Tibial artery (tissue), 4 donors: ENCODE measurements around the gene SGIP1.
"Not testable (repeated sequence)": the region's sequence is repeated elsewhere in the genome, so short reads cannot be mapped to it uniquely, and the experiment has no call there.

ENCODE experiments used
- DNase-seq, 2 donors: peaks; one replicate each; pipeline ENCODE4 v3.0.0-alpha.2; 2019
- H3K27ac ChIP-seq, 2 donors: fragments of 200-600 bp; sonication (generic) in 1 of 2; 1 replicate in 1 of 2; 2 replicates in 1 of 2; pipeline ENCODE4 v1.5.1; 2018 to 2019; ENCODE audit warnings: mild to moderate bottlenecking in 1 of 2
- H3K27me3 ChIP-seq, 2 donors: fragments of 200-600 bp; sonication (generic) in 1 of 2; one replicate each; pipeline versions ENCODE4 v1.5.1 to v1.6.0; 2016 to 2019
- H3K36me3 ChIP-seq, 3 donors: fragments of 200-600 bp; sonication (generic) in 2 of 3; one replicate each; pipeline ENCODE4 v1.5.1; 2016 to 2019; ENCODE audit warnings: mild to moderate bottlenecking in 2 of 3
- H3K4me1 ChIP-seq, 4 donors: fragments of 200-600 bp; sonication (generic) in 2 of 4; 1 replicate in 3 of 4; 2 replicates in 1 of 4; pipeline ENCODE4 v1.5.1; 2016 to 2019
- H3K4me3 ChIP-seq, 2 donors: fragments of 200-600 bp; sonication (generic) in 1 of 2; 1 replicate in 1 of 2; 2 replicates in 1 of 2; pipeline ENCODE4 v1.5.1; 2018 to 2019; ENCODE audit warnings: mild to moderate bottlenecking in 2 of 2
- H3K9me3 ChIP-seq, 3 donors: fragments of 200-600 bp; sonication (generic) in 1 of 3; one replicate each; pipeline ENCODE4 v1.5.1; 2016 to 2019
- intact Hi-C: fragments of 100-400 bp; cut with DNase I; formaldehyde crosslinking; loops from one replicate; pipeline ENCODE4 v1.15.0; 2023; ENCODE audit warnings: low total_unique reads
- TF ChIP-seq, protein P1 (sequence below), 2 experiments: fragments of 200-600 bp in 1 of 2; fragments of 450-650 bp in 1 of 2; IDR thresholded peaks; one replicate each; pipeline ENCODE4 v1.5.1; 2017 to 2019; ENCODE audit warnings: antibody characterized with exemption in 2 of 2, mild to moderate bottlenecking in 1 of 2, moderate library complexity in 1 of 2

The SGIP1 gene

DNA sequence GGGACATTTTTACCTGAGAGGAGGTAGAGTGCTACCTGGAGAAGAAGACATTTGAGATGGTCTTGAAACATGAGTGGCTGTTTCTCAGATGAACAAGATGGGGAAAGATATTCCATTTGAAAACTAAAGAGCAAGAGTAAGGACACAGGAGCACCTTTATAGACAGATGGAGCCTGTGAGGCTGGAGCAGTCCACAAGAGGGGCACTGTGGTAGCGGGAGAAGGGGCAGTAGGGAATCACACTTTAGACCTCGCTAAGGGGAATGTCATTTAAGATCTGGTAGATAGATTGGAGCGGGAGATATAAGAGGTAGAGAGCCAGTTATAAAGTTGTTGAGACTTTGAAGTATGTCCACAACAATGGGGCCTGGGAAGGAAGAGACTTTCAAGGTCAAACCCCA, 241.7 kb downstream of the SGIP1 start:
- Histone ChIP-seq H3K36me3 (no peaks in the 10 kb centered on the region), H3K27ac (no peak overlapping the region), H3K4me3 (no peak overlapping the region), H3K4me1 (no peaks in the 10 kb centered on the region), H3K27me3 (no peaks in the 10 kb centered on the region), H3K9me3 (peaks cover 0 to 6% (median 0%) of the 10 kb centered on the region in 3 donors)
- no peak for DNase-seq
- TF ChIP-seq, protein P1, sequence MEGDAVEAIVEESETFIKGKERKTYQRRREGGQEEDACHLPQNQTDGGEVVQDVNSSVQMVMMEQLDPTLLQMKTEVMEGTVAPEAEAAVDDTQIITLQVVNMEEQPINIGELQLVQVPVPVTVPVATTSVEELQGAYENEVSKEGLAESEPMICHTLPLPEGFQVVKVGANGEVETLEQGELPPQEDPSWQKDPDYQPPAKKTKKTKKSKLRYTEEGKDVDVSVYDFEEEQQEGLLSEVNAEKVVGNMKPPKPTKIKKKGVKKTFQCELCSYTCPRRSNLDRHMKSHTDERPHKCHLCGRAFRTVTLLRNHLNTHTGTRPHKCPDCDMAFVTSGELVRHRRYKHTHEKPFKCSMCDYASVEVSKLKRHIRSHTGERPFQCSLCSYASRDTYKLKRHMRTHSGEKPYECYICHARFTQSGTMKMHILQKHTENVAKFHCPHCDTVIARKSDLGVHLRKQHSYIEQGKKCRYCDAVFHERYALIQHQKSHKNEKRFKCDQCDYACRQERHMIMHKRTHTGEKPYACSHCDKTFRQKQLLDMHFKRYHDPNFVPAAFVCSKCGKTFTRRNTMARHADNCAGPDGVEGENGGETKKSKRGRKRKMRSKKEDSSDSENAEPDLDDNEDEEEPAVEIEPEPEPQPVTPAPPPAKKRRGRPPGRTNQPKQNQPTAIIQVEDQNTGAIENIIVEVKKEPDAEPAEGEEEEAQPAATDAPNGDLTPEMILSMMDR (IDR thresholded peaks at IDR 0.05): no peak
- intact Hi-C loops: no loop called here

DNA sequence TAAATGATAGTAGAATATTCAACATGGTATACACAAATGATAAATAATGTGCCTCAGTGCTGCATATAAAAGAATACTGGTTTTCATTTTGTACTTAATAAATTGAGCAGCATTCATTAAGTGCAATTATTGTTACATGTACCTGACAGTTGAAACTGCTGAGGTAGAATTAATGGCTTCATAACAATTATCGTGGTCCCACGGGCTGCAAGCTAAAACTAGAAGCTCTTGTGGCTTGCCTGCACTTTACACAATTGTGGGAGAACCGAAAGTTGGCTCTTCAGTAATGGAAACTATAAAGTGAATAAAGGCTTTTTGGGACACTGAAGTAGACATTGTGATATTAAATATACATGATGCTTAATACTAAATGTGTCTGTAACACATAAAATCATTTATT, 243.9 kb downstream of the SGIP1 start:
- H3K9me3 ChIP-seq: peaks cover 0 to 6% (median 0%) of the 10 kb centered on the region in 3 donors
- intact Hi-C loops: no loop called here
- H3K36me3 ChIP-seq: no peaks in the 10 kb centered on the region
- DNase-seq: no peak
- no peaks in the 10 kb centered on the region for H3K27me3 ChIP-seq
- H3K4me3 ChIP-seq: no peak overlapping the region
- H3K4me1 ChIP-seq: no peaks in the 10 kb centered on the region
- no peak overlapping the region for H3K27ac ChIP-seq
- TF ChIP-seq, protein P1 (IDR thresholded peaks at IDR 0.05): no peak

GRCh38 chr1:66778266-66778665, 244.3 kb downstream of the SGIP1 start:
- intact Hi-C loops: no loop called here
- H3K27me3 ChIP-seq: no peaks in the 10 kb centered on the region
- no peak overlapping the region for H3K27ac ChIP-seq
- DNase-seq: no peak
- no peaks in the 10 kb centered on the region for H3K4me1 ChIP-seq
- H3K9me3 ChIP-seq: peaks cover 0 to 6% (median 0%) of the 10 kb centered on the region in 3 donors
- no peak overlapping the region for H3K4me3 ChIP-seq
- TF ChIP-seq, protein P1 (IDR thresholded peaks at IDR 0.05): no peak
- no peaks in the 10 kb centered on the region for H3K36me3 ChIP-seq

DNA sequence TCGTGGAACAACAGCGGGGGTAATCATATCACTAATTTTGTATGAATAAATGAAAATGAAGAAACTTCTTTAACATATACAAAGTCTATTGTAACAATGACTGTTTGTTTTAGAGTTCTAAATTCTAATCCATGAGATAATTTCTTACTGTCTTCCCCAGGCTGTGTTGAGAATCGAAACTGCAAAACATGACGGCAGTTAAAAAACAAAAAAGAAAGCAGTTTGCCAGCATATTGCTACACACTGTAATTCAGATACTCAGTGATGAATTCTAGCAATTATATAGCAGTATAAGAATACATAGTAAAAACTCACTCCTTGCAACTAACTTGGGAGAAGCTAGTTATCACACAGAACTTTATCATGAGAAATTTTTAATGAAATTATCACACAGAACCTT, 245.0 kb downstream of the SGIP1 start:
- no peak overlapping the region for H3K27ac ChIP-seq
- no peaks in the 10 kb centered on the region for H3K4me1 ChIP-seq
- intact Hi-C loops: no loop called here
- no peaks in the 10 kb centered on the region for H3K36me3 ChIP-seq
- peaks cover 0 to 6% (median 0%) of the 10 kb centered on the region in 3 donors for H3K9me3 ChIP-seq
- TF ChIP-seq, protein P1 (IDR thresholded peaks at IDR 0.05): no peak
- DNase-seq: no peak
- H3K27me3 ChIP-seq: no peaks in the 10 kb centered on the region
- H3K4me3 ChIP-seq: no peak overlapping the region

GRCh38 chr1:66779475-66780078, 245.6 kb downstream of the SGIP1 start:
- Histone ChIP-seq H3K4me1 (no peaks in the 10 kb centered on the region), H3K4me3 (no peak overlapping the region), H3K9me3 (peaks cover 0 to 6% (median 0%) of the 10 kb centered on the region in 3 donors), H3K36me3 (no peaks in the 10 kb centered on the region), H3K27ac (no peak overlapping the region), H3K27me3 (no peaks in the 10 kb centered on the region)
- DNase-seq: no peak
- intact Hi-C loops: no loop called here
- TF ChIP-seq, protein P1 (IDR thresholded peaks at IDR 0.05): no peak

DNA sequence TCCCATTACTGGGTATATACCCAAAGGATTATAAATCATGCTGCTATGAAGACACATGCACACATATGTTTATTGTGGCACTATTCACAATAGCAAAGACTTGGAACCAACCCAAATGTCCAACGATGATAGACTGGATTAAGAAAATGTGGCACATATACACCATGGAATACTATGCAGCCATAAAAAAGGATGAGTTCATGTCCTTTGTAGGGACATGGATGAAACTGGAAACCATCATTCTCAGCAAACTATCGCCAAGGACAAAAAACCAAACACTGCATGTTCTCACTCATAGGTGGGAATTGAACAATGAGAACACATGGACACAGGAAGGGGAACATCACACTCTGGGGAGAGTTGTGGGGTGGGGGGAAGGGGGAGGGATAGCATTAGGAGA, 251.8 kb downstream of the SGIP1 start:
- intact Hi-C loops: not testable (repeated sequence)

More for the DNA sequence above, 251.8 kb downstream of the SGIP1 start:
- not testable (repeated sequence) for H3K9me3 ChIP-seq, H3K4me1 ChIP-seq, DNase-seq, H3K4me3 ChIP-seq, H3K27me3 ChIP-seq, H3K27ac ChIP-seq, H3K36me3 ChIP-seq
